GM23338 (cell line): ENCODE measurements around the gene HDAC10. TPM values are rescaled to one million over a fixed set of nuclear protein-coding genes. Genes with fewer than 3 reads are reported as not detected.
A peak's percentile ranks its signal among the peaks of the same experiment; 100 is the strongest.

Experiments used
- ATAC-seq: fragments of 200-7000 bp; cut with Tn5 transposase; 3 replicates; pipeline ENCODE4 v1.9.1; 2020
- DNase-seq: peaks from one replicate; pipeline ENCODE4 v3.0.0-alpha.2; 2015; ENCODE audit warnings: low spot score
- H2AFZ ChIP-seq: fragments of 200-600 bp; sonication (generic); 2 replicates; pipeline ENCODE4 v1.8.0; 2016; ENCODE audit warnings: antibody characterized with exemption, mild to moderate bottlenecking, moderate library complexity
- H3F3A ChIP-seq: fragments of 200-600 bp; sonication (generic); replicated peaks from 2 replicates; pipeline ENCODE4 v1.8.0; 2017; ENCODE audit warnings: antibody characterized with exemption, mixed run types, low read depth
- H3K27ac ChIP-seq: fragments of 200-600 bp; sonication (generic); 2 replicates; pipeline ENCODE4 v1.6.1; 2016; ENCODE audit warnings: low read depth
- H3K27me3 ChIP-seq: fragments of 200-600 bp; sonication (generic); 2 replicates; pipeline ENCODE4 v1.8.0; 2016; ENCODE audit warnings: mild to moderate bottlenecking, mixed run types, moderate library complexity; ENCODE audit not compliant: insufficient read depth
- H3K36me3 ChIP-seq: fragments of 200-600 bp; sonication (generic); 2 replicates; pipeline ENCODE4 v1.8.0; 2016; ENCODE audit warnings: mild to moderate bottlenecking; ENCODE audit not compliant: insufficient read depth
- H3K4me1 ChIP-seq: fragments of 200-600 bp; sonication (generic); 2 replicates; pipeline ENCODE4 v1.8.0; 2016; ENCODE audit warnings: mild to moderate bottlenecking, moderate library complexity; ENCODE audit not compliant: insufficient read depth
- H3K4me2 ChIP-seq: fragments of 200-600 bp; sonication (generic); 2 replicates; pipeline ENCODE4 v1.7.1; 2017; ENCODE audit warnings: mixed run types
- H3K4me3 ChIP-seq: fragments of 200-600 bp; sonication (generic); 2 replicates; pipeline ENCODE4 v1.6.1; 2016; ENCODE audit warnings: mixed run types
- H3K79me2 ChIP-seq: fragments of 200-600 bp; sonication (generic); replicated peaks from 2 replicates; pipeline ENCODE4 v1.8.0; 2017; ENCODE audit warnings: mild to moderate bottlenecking; ENCODE audit not compliant: insufficient read depth
- H3K9me2 ChIP-seq: fragments of 200-600 bp; sonication (generic); 2 replicates; pipeline ENCODE4 v1.8.0; 2017; ENCODE audit not compliant: insufficient read depth
- H4K20me1 ChIP-seq: fragments of 200-600 bp; sonication (generic); replicated peaks from 2 replicates; pipeline ENCODE4 v1.8.0; 2017; ENCODE audit warnings: mild to moderate bottlenecking; ENCODE audit not compliant: insufficient read depth
- H3K27ac Mint-ChIP-seq: 2 replicates; pipeline ENCODE4 v1.8.0; 2020; ENCODE audit warnings: inconsistent platforms, mild to moderate bottlenecking, moderate library complexity, mixed read lengths
- H3K27me3 Mint-ChIP-seq: 3 replicates; pipeline ENCODE4 v1.8.0; 2022; ENCODE audit warnings: low read depth, mild to moderate bottlenecking, moderate library complexity, mixed read lengths, inconsistent platforms; ENCODE audit not compliant: insufficient read depth, poor library complexity
- H3K36me3 Mint-ChIP-seq: 3 replicates; pipeline ENCODE4 v1.8.0; 2021; ENCODE audit warnings: low read depth, mild to moderate bottlenecking, inconsistent platforms, moderate library complexity, mixed read lengths
- H3K4me1 Mint-ChIP-seq: 3 replicates; pipeline ENCODE4 v1.8.0; 2020; ENCODE audit warnings: mild to moderate bottlenecking, inconsistent platforms, mixed read lengths
- H3K4me3 Mint-ChIP-seq: 3 replicates; pipeline ENCODE4 v1.8.0; 2021; ENCODE audit warnings: moderate library complexity, mild to moderate bottlenecking, inconsistent platforms, mixed read lengths
- H3K9me3 Mint-ChIP-seq: 3 replicates; pipeline ENCODE4 v1.8.0; 2020; ENCODE audit warnings: moderate library complexity, mild to moderate bottlenecking, inconsistent platforms, mixed read lengths
- CREB1 ChIP-seq: fragments of 250-450 bp; sonication (Bioruptor Pico); IDR thresholded peaks from 2 replicates; pipeline ENCODE4 v1.5.0; 2020; ENCODE audit warnings: low read depth, mild to moderate bottlenecking, moderate library complexity
- CTCF ChIP-seq, 2 experiments: fragments of 200-600 bp in 1 of 2; sonication (generic) in 1 of 2; conservative IDR thresholded peaks; 2 replicates each; pipeline versions ENCODE4 v1.5.1 to v1.6.1; 2016 to 2017; ENCODE audit warnings: antibody characterized with exemption in 2 of 2, low read depth in 2 of 2, mild to moderate bottlenecking in 2 of 2, moderate library complexity in 1 of 2
- EZH2 ChIP-seq: fragments of 200-600 bp; sonication (generic); IDR thresholded peaks from one replicate; pipeline ENCODE4 v1.8.0; 2017; ENCODE audit warnings: antibody characterized with exemption, mild to moderate bottlenecking, low read depth; ENCODE audit not compliant: unreplicated experiment
- POLR2AphosphoS5 ChIP-seq: IDR thresholded peaks from 2 replicates; pipeline ENCODE4 v1.6.1; 2016; ENCODE audit warnings: antibody characterized with exemption, low read depth
- STAT1 ChIP-seq: IDR thresholded peaks from one replicate; pipeline ENCODE4 v1.6.1; 2016; ENCODE audit warnings: antibody characterized with exemption; ENCODE audit not compliant: unreplicated experiment
- ZNF331 ChIP-seq: fragments of 250-450 bp; sonication (Bioruptor Pico); IDR thresholded peaks from 2 replicates; pipeline ENCODE4 v1.5.0; 2020; ENCODE audit warnings: low read depth, mild to moderate bottlenecking, moderate library complexity
- ZNF462 ChIP-seq: fragments of 250-450 bp; sonication (Bioruptor Pico); IDR thresholded peaks from 2 replicates; pipeline ENCODE4 v1.5.0; 2020; ENCODE audit warnings: mild to moderate bottlenecking, moderate library complexity
- polyA plus RNA-seq: library from polyadenylated mRNA; unstranded; fragments of >200 nt; fragmentation: Nextera tagmentation; extraction: Ambion mirVana; gene quantifications from 2 replicates; pipeline ENCODE4 v1.2.1, GENCODE V29; 2016
- total RNA-seq: library from RNA; depleted of rRNA; stranded (reverse); fragments of >200 nt; shearing (Covaris generic); gene quantifications from 2 replicates; pipeline ENCODE4 v1.2.3, GENCODE V29; 2014

Gene HDAC10
- total and polyA plus RNA-seq, 2 experiments from 2014 or later = 4.1 to 41.9 TPM

- Histone ChIP-seq H3K4me3 (no peak overlapping the region), H3K36me3 (0 out of 2 replicates have a peak, but pooled peaks cover 8% of the 10 kb centered on the region), H4K20me1 (no peaks in the 10 kb centered on the region), H3K27me3 (peaks cover 10% of the 10 kb centered on the region), H3K79me2 (no peaks in the 10 kb centered on the region), H3K4me2 (no peak overlapping the region), H3F3A (peaks cover under 1% of the 10 kb centered on the region; the same call in 1 of the 2 replicates), H3K9me2 (no peaks in the 10 kb centered on the region), H2AFZ (no peak overlapping the region), H3K27ac (no peak overlapping the region), H3K4me1 (no peaks in the 10 kb centered on the region)
- peaks cover 63% of the 10 kb centered on the region for H3K36me3 Mint-ChIP-seq
- no peak overlapping the region for H3K27ac Mint-ChIP-seq
- H3K9me3 Mint-ChIP-seq = peaks cover 18% of the 10 kb centered on the region
- ATAC-seq (peak; percentile 8; the same call in 2 of the 3 replicates), DNase-seq (peak; percentile 71)
- TF ChIP-seq STAT1 = no peak
- TF ChIP-seq CTCF (conservative IDR thresholded peaks at IDR 0.05; ENCODE audit: low read depth in 2 of 2) = peak in 1 of 2 experiments; percentile 70; a peak in 2 of 4 replicates
- no peak overlapping the region for H3K4me3 Mint-ChIP-seq
- peaks cover 13% of the 10 kb centered on the region for H3K27me3 Mint-ChIP-seq
- peaks cover under 1% of the 10 kb centered on the region; the same call in 1 of the 3 replicates for H3K4me1 Mint-ChIP-seq
Observed at GRCh38 chr22:50276143-50276542, 25.1 kb upstream of the HDAC10 start.

GRCh38 chr22:50275181-50276055, 24.4 kb upstream of the HDAC10 start:
- no peak overlapping the region for H2AFZ ChIP-seq
- H3K4me2 ChIP-seq = no peak overlapping the region
- no peaks in the 10 kb centered on the region for H4K20me1 ChIP-seq
- ATAC-seq (no peak), DNase-seq (no peak)
- no peak overlapping the region for H3K27ac ChIP-seq
- Mint-ChIP-seq H3K9me3 (peaks cover 18% of the 10 kb centered on the region), H3K27ac (no peak overlapping the region), H3K4me3 (no peak overlapping the region), H3K4me1 (peaks cover 2% of the 10 kb centered on the region; the same call in 1 of the 3 replicates), H3K27me3 (peaks cover 19% of the 10 kb centered on the region), H3K36me3 (peaks cover 56% of the 10 kb centered on the region)
- H3K4me3 ChIP-seq = no peak overlapping the region
- H3K79me2 ChIP-seq = no peaks in the 10 kb centered on the region
- H3K9me2 ChIP-seq = no peaks in the 10 kb centered on the region
- H3K4me1 ChIP-seq = no peaks in the 10 kb centered on the region
- peaks cover 8% of the 10 kb centered on the region; the same call in 1 of the 2 replicates for H3F3A ChIP-seq
- peaks cover 17% of the 10 kb centered on the region for H3K27me3 ChIP-seq
- H3K36me3 ChIP-seq = 0 out of 2 replicates have a peak, but pooled peaks cover 8% of the 10 kb centered on the region
- TF ChIP-seq POLR2AphosphoS5 (no peak), EZH2 (no peak), ZNF462 (CRISPR knock-in tag) (no peak), ZNF331 (CRISPR knock-in tag) (no peak), CTCF (conservative IDR thresholded peaks at IDR 0.05; ENCODE audit: low read depth in 2 of 2) (no peak), CREB1 (CRISPR knock-in tag) (no peak), STAT1 (no peak)
